Ascending aorta (tissue), 2 donors: Measurements from ENCODE around the gene DTD2. TPM values are rescaled to one million over a fixed set of nuclear protein-coding genes. Genes with fewer than 3 reads are reported as not detected.

Experiments
- DNase-seq, 2 donors: peaks; one replicate each; pipeline ENCODE4 v3.0.0-alpha.2; 2019; ENCODE audit warnings: low spot score in 2 of 2
- H3K27ac ChIP-seq, 2 donors: fragments of 200-600 bp; sonication (generic); one replicate each; pipeline ENCODE4 v1.5.1; 2016 to 2017; ENCODE audit warnings: mild to moderate bottlenecking in 1 of 2
- H3K27me3 ChIP-seq: fragments of 200-600 bp; sonication (generic); one replicate; pipeline ENCODE4 v1.5.1; 2017
- H3K36me3 ChIP-seq, 2 donors: fragments of 200-600 bp; sonication (generic); one replicate each; pipeline ENCODE4 v1.5.1; 2016
- H3K4me1 ChIP-seq, 2 donors: fragments of 200-600 bp; sonication (generic); one replicate each; pipeline ENCODE4 v1.5.1; 2016 to 2017; ENCODE audit warnings: mild to moderate bottlenecking in 1 of 2
- H3K4me3 ChIP-seq, 2 donors: fragments of 200-600 bp; sonication (generic); one replicate each; pipeline ENCODE4 v1.5.1; 2016 to 2017; ENCODE audit warnings: mild to moderate bottlenecking in 1 of 2
- H3K9me3 ChIP-seq, 2 donors: fragments of 200-600 bp; sonication (generic); one replicate each; pipeline ENCODE4 v1.5.1; 2016
- intact Hi-C: fragments of 100-400 bp; cut with DNase I; formaldehyde crosslinking; loops from one replicate; pipeline ENCODE4 v1.15.1; 2023
- total RNA-seq: library from RNA; depleted of rRNA; stranded (reverse); fragments of >200 nt; gene quantifications from one replicate; pipeline ENCODE4 v1.1.0, GENCODE V29; 2016
- TF ChIP-seq, protein P1 (sequence below), 3 experiments: fragments of 200-600 bp in 2 of 3; fragments of 450-650 bp in 1 of 3; sonication (generic) in 2 of 3; IDR thresholded peaks; one replicate each; pipeline ENCODE4 v1.5.1; 2016 to 2019; ENCODE audit warnings: antibody characterized with exemption in 3 of 3, mild to moderate bottlenecking in 1 of 3, moderate library complexity in 1 of 3

Gene DTD2
- total RNA-seq, 1 donor from 2014 or later, result 120 TPM

DNA sequence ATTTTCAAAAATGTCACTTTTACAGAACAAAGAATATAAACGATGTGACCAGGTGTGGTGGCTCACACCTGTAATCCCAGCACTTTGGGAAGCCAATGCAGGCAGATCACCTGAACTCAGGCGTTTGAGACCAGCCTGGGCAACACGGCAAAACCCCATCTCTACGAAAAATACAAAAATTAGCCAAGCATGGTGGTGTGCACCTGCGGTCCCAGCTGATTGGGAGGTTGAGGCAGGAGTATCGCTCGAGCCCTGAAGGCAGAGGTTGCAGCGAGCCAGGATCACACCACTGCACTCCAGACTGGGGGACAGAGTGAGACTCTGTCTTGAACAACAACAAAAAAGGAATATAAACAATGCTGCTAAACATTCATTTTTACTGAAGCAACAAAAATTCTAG lies 52.2 kb downstream of the DTD2 start:
- no peaks in the 10 kb centered on the region for H3K4me1 ChIP-seq
- TF ChIP-seq, protein P1, sequence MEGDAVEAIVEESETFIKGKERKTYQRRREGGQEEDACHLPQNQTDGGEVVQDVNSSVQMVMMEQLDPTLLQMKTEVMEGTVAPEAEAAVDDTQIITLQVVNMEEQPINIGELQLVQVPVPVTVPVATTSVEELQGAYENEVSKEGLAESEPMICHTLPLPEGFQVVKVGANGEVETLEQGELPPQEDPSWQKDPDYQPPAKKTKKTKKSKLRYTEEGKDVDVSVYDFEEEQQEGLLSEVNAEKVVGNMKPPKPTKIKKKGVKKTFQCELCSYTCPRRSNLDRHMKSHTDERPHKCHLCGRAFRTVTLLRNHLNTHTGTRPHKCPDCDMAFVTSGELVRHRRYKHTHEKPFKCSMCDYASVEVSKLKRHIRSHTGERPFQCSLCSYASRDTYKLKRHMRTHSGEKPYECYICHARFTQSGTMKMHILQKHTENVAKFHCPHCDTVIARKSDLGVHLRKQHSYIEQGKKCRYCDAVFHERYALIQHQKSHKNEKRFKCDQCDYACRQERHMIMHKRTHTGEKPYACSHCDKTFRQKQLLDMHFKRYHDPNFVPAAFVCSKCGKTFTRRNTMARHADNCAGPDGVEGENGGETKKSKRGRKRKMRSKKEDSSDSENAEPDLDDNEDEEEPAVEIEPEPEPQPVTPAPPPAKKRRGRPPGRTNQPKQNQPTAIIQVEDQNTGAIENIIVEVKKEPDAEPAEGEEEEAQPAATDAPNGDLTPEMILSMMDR (IDR thresholded peaks at IDR 0.05), result no peak
- no peaks in the 10 kb centered on the region for H3K9me3 ChIP-seq
- H3K36me3 ChIP-seq, result peaks cover 7 to 12% of the 10 kb centered on the region in 2 donors
- H3K27ac ChIP-seq, result no peak overlapping the region
- intact Hi-C loops, result no loop called here
- H3K27me3 ChIP-seq, result no peaks in the 10 kb centered on the region
- DNase-seq, result no peak
- H3K4me3 ChIP-seq, result no peak overlapping the region

DNA sequence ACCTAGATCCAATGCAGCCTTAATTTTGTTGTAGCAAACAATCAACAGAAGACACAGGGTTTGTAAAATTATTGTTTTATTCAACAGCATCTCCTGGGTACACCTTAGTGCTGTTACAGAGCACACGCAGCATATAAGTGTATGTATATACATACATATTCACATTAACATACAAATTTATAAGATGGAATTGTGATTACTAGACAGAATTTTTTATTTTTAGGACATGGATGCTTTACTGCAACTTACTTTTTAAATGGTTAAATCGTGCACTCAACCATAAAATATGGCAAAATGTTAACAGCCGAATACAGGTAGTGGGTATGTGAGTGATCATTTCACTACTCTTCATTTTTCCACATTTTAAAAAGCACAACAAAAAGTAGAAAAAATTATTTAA lies 53.6 kb downstream of the DTD2 start:
- TF ChIP-seq, protein P1 (IDR thresholded peaks at IDR 0.05), result no peak
- intact Hi-C loops, result no loop called here
- no peaks in the 10 kb centered on the region for H3K27me3 ChIP-seq
- no peak overlapping the region for H3K27ac ChIP-seq
- H3K9me3 ChIP-seq, result no peaks in the 10 kb centered on the region
- H3K36me3 ChIP-seq, result peaks cover 17 to 20% of the 10 kb centered on the region in 2 donors
- no peak overlapping the region for H3K4me3 ChIP-seq
- DNase-seq, result no peak
- H3K4me1 ChIP-seq, result no peaks in the 10 kb centered on the region

DNA sequence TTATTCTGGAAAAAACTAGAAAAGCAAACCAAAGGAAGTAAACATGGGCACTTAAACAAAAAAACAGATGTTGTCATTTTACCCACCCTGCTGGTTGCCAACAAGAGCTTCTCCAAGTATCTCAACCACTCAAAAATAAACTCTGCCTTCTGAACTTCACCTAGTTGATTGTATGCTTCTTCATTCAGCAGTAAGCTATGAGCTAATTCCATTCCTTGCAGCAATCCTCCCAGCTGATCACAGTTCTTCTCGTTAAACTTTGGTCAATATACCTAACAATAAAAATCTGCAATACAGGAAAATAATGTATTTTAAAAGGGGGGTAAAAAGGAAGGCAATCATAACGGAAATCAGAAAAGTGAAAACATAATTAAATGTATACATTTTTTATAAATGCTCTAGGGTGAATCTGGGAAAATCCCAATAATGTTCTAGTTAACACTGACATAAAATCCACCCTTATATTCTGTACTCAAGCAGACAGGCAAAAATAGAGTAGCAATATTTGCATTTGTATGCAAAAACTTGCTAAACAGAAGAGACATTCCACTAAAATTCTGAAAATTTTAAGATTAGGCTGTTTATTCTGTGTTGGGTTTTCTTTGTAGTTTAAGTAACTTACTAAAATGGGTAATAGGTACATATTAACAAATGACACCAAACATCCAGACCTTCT lies 54.4 kb downstream of the DTD2 start:
- peaks cover 20 to 25% of the 10 kb centered on the region in 2 donors for H3K36me3 ChIP-seq
- H3K4me1 ChIP-seq, result no peaks in the 10 kb centered on the region
- no peaks in the 10 kb centered on the region for H3K27me3 ChIP-seq
- no peak overlapping the region for H3K4me3 ChIP-seq
- TF ChIP-seq, protein P1 (IDR thresholded peaks at IDR 0.05), result no peak
- intact Hi-C loops, result no loop called here
- no peak for DNase-seq
- H3K27ac ChIP-seq, result no peak overlapping the region
- no peaks in the 10 kb centered on the region for H3K9me3 ChIP-seq

DNA sequence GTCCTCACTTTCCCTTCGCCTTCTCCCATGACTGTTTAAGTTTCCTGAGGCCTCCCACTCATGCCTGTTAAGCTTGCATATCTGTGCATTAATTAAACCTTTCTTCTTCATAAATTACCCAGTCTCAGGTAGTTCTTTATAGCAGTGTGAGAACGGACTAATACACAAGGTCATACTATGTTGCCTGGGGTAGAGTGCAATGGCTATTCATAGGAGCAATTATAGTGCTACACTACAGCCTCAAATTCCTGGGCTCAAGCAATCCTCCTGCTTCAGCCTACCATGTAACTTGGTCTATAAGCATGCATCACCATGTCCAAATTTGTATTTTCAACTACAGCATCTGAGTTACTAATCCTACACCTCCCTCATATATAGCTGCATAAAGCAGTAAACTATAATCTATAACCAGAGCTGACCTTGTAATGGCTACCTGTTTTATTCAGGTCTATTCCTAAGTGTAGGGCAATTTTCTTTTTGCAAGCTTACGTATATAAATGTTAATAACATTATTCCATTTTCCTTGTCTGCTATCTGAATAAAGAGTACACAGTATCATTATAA lies 55.9 kb downstream of the DTD2 start:
- no peaks in the 10 kb centered on the region for H3K4me1 ChIP-seq
- intact Hi-C loops, result no loop called here
- TF ChIP-seq, protein P1 (IDR thresholded peaks at IDR 0.05), result no peak
- no peaks in the 10 kb centered on the region for H3K9me3 ChIP-seq
- H3K36me3 ChIP-seq, result peaks cover 24 to 30% of the 10 kb centered on the region in 2 donors
- no peak for DNase-seq
- H3K27ac ChIP-seq, result no peak overlapping the region
- H3K4me3 ChIP-seq, result no peak overlapping the region
- H3K27me3 ChIP-seq, result no peaks in the 10 kb centered on the region

DNA sequence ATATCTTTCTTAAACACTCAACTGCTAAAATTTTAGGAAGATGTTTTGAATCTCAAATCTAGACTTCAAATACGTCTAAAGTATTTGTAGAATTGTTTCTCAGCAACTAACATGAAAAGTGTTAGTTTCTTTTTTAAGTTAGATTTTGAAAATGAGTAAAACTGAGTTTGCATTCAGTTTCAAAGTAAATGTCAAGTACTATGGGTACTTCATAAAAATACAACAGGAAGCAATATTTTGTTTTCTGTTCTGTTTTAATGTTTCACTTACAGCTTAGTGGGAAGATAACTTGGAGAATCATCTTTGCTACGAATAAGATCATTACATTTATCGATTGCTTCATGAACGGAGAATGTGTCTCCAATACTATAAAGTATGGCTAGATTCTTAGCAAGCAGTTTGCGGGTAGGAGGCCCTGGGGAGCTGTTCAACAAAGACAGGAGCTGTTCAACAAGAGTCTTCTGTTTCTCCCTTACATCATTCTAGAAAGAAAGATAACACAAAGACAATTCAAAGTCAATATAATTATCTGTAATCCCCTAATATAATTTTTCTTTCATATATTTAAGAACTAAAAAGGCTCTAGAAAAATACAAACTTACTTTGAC lies 57.2 kb downstream of the DTD2 start:
- no peak overlapping the region for H3K27ac ChIP-seq
- no peaks in the 10 kb centered on the region for H3K4me1 ChIP-seq
- H3K36me3 ChIP-seq, result peaks cover 34 to 37% of the 10 kb centered on the region in 2 donors
- H3K27me3 ChIP-seq, result no peaks in the 10 kb centered on the region
- intact Hi-C loops, result no loop called here
- H3K9me3 ChIP-seq, result no peaks in the 10 kb centered on the region
- H3K4me3 ChIP-seq, result no peak overlapping the region
- DNase-seq, result no peak
- TF ChIP-seq, protein P1 (IDR thresholded peaks at IDR 0.05), result no peak

Other genes with a start within 250 kb of the DTD2 start
- gene HECTD1, start 249.7 kb downstream of the DTD2 start, total RNA-seq, result 63.6 TPM
- gene HEATR5A, start 37.0 kb downstream of the DTD2 start, total RNA-seq, result 11.6 TPM
- gene GPR33, start 30.5 kb upstream of the DTD2 start, total RNA-seq, result not detected
- gene NUBPL, start 103.9 kb upstream of the DTD2 start, total RNA-seq, result 1.7 TPM